Gastrocnemius medialis (tissue), 4 donors: ENCODE results near the gene SYNJ2. TPM values are rescaled to one million over a fixed set of nuclear protein-coding genes. Genes with fewer than 3 reads are reported as not detected.

Experiments used
- ATAC-seq, 2 donors: fragments of 150-250 bp; one replicate each; pipeline ENCODE4 v1.9.1; 2016
- DNase-seq, 2 donors: peaks; one replicate each; pipeline ENCODE4 v3.0.0-alpha.2; 2019
- H3K27ac ChIP-seq, 4 donors: fragments of 200-600 bp; sonication (generic); 1 replicate in 1 of 4; 2 replicates in 3 of 4; pipeline ENCODE4 v1.5.1; 2016 to 2018; ENCODE audit warnings: mild to moderate bottlenecking in 2 of 4, moderate library complexity in 1 of 4
- H3K27me3 ChIP-seq, 3 donors: fragments of 200-600 bp; sonication (generic) in 2 of 3; 1 replicate in 1 of 3; 2 replicates in 2 of 3; pipeline versions ENCODE4 v1.5.1 to v1.6.0; 2016 to 2019; ENCODE audit warnings: mild to moderate bottlenecking in 1 of 3, moderate library complexity in 1 of 3
- H3K36me3 ChIP-seq, 2 donors: fragments of 200-600 bp; sonication (generic) in 1 of 2; one replicate each; pipeline ENCODE4 v1.5.1; 2017 to 2018
- H3K4me1 ChIP-seq, 2 donors: fragments of 200-600 bp; sonication (generic) in 1 of 2; one replicate each; pipeline ENCODE4 v1.5.1; 2016 to 2017; ENCODE audit warnings: mild to moderate bottlenecking in 2 of 2
- H3K4me3 ChIP-seq, 4 donors: fragments of 200-600 bp; sonication (generic) in 3 of 4; 1 replicate in 1 of 4; 2 replicates in 3 of 4; pipeline ENCODE4 v1.5.1; 2016 to 2019; ENCODE audit warnings: mild to moderate bottlenecking in 2 of 4
- H3K9me3 ChIP-seq, 3 donors: fragments of 200-600 bp; sonication (generic) in 2 of 3; 1 replicate in 1 of 3; 2 replicates in 2 of 3; pipeline ENCODE4 v1.5.1; 2016 to 2019
- CTCF ChIP-seq, 5 experiments: fragments of 450-650 bp in 3 of 5; fragments of 200-600 bp in 2 of 5; sonication (generic) in 2 of 5; IDR thresholded peaks in 4 of 5; conservative IDR thresholded peaks in 1 of 5; 1 replicate in 4 of 5; 2 replicates in 1 of 5; pipeline ENCODE4 v1.5.1; 2016 to 2019; ENCODE audit warnings: antibody characterized with exemption in 5 of 5, mild to moderate bottlenecking in 3 of 5, moderate library complexity in 3 of 5
- POLR2A ChIP-seq, 2 donors: fragments of 450-650 bp; IDR thresholded peaks; one replicate each; pipeline ENCODE4 v1.6.1; 2017; ENCODE audit warnings: antibody characterized with exemption in 2 of 2, mild to moderate bottlenecking in 2 of 2, moderate library complexity in 2 of 2
- in situ Hi-C, 4 donors: fragments of 200-750 bp; cut with MboI; loops; one replicate each; pipeline versions ENCODE4 v1.15.0 to v1.8.0; 2017; ENCODE audit warnings: low sequenced_read_pairs in 4 of 4
- intact Hi-C: fragments of 100-400 bp; cut with DNase I; formaldehyde crosslinking; loops from one replicate; pipeline ENCODE4 v1.15.1; 2023; ENCODE audit warnings: low total_unique reads
- total RNA-seq, 4 donors: library from RNA; depleted of rRNA; stranded (reverse); fragments of >200 nt; gene quantifications; one replicate each; pipeline versions ENCODE4 v1.1.0 to v1.2.3, GENCODE V29; 2016

SYNJ2 gene
- total RNA-seq, 4 donors from 2014 or later, result 3.9 to 17.0 (median 7.0) TPM

GRCh38 chr6:157974341-157974894, 7.2 kb upstream of the SYNJ2 start:
- H3K27ac ChIP-seq, result no peak overlapping the region
- H3K36me3 ChIP-seq, result no peaks in the 10 kb centered on the region
- no peak overlapping the region for H3K4me3 ChIP-seq
- no peak for DNase-seq
- H3K27me3 ChIP-seq, result no peaks in the 10 kb centered on the region
- in situ Hi-C loops, result loop anchor here in 2 of 4 donors (10.0 kb wide), 2 partner anchors 100 to 110 kb away; no protein-coding TSS in a partner anchor
- TF ChIP-seq POLR2A (IDR thresholded peaks at IDR 0.05) (no peak), CTCF (IDR thresholded peaks at IDR 0.05 in 4 of 5, conservative IDR thresholded peaks at IDR 0.05 in 1 of 5) (no peak)
- intact Hi-C loops, result no loop called here
- H3K9me3 ChIP-seq, result no peaks in the 10 kb centered on the region
- no peaks in the 10 kb centered on the region for H3K4me1 ChIP-seq
- no peak for ATAC-seq

DNA sequence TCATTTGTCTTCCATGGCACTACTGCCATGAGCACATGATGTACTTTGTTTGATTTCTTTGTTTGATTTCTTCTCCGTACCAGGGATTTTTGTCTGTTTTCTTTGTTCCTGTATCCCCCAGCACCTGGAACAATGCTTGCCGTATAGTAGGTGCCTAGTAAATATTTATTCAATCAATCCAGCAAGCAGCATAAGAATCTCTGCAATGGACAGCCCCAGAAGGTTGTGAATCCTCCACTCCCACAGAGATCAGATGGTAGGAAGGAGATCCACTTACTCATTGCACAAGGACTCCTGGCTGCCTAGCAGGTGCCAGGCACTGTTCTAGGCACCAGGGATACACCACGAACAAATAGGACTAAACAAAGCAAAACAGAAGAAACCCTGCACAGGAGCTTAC, 6.7 kb upstream of the SYNJ2 start:
- Histone ChIP-seq H3K27me3 (no peaks in the 10 kb centered on the region), H3K9me3 (no peaks in the 10 kb centered on the region), H3K4me1 (no peaks in the 10 kb centered on the region), H3K27ac (no peak overlapping the region), H3K36me3 (no peaks in the 10 kb centered on the region), H3K4me3 (no peak overlapping the region)
- intact Hi-C loops (no loop called here), in situ Hi-C loops (loop anchor here in 2 of 4 donors (10.0 kb wide), 2 partner anchors 100 to 110 kb away; no protein-coding TSS in a partner anchor)
- DNase-seq, result no peak
- no peak for ATAC-seq
- TF ChIP-seq POLR2A (IDR thresholded peaks at IDR 0.05), result no peak
- no peak for TF ChIP-seq CTCF (IDR thresholded peaks at IDR 0.05 in 4 of 5, conservative IDR thresholded peaks at IDR 0.05 in 1 of 5)

- Histone ChIP-seq H3K9me3 (no peaks in the 10 kb centered on the region), H3K27me3 (no peaks in the 10 kb centered on the region), H3K4me3 (no peak overlapping the region), H3K36me3 (no peaks in the 10 kb centered on the region), H3K27ac (no peak overlapping the region), H3K4me1 (no peaks in the 10 kb centered on the region)
- intact Hi-C loops (no loop called here), in situ Hi-C loops (loop anchor here in 2 of 4 donors (10.0 kb wide), 2 partner anchors 99 to 109 kb away; no protein-coding TSS in a partner anchor)
- no peak for DNase-seq
- ATAC-seq, result no peak
- TF ChIP-seq POLR2A (IDR thresholded peaks at IDR 0.05), result no peak
- TF ChIP-seq CTCF (IDR thresholded peaks at IDR 0.05 in 4 of 5, conservative IDR thresholded peaks at IDR 0.05 in 1 of 5), result no peak
Measured at GRCh38 chr6:157975456-157975855, 6.2 kb upstream of the SYNJ2 start.

- intact Hi-C loops (no loop called here), in situ Hi-C loops (loop anchor here in 2 of 4 donors (10.0 kb wide), 2 partner anchors 98 to 108 kb away; no protein-coding TSS in a partner anchor)
- Histone ChIP-seq H3K36me3 (no peaks in the 10 kb centered on the region), H3K27ac (no peak overlapping the region), H3K9me3 (no peaks in the 10 kb centered on the region), H3K27me3 (no peaks in the 10 kb centered on the region), H3K4me3 (no peak overlapping the region), H3K4me1 (no peaks in the 10 kb centered on the region)
- no peak for TF ChIP-seq POLR2A (IDR thresholded peaks at IDR 0.05)
- no peak for TF ChIP-seq CTCF (IDR thresholded peaks at IDR 0.05 in 4 of 5, conservative IDR thresholded peaks at IDR 0.05 in 1 of 5)
- DNase-seq (no peak), ATAC-seq (no peak)
Measured at GRCh38 chr6:157976345-157977175, 5.1 kb upstream of the SYNJ2 start.
